Suprapubic skin (tissue), 4 donors: ENCODE data around the gene OR51A2. TPM values are rescaled to one million over a fixed set of nuclear protein-coding genes. Genes with fewer than 3 reads are reported as not detected.

Experiments used
- DNase-seq, 2 donors: peaks; one replicate each; pipeline ENCODE4 v3.0.0-alpha.2; 2019; ENCODE audit warnings: low spot score in 2 of 2
- H3K27ac ChIP-seq: fragments of 200-600 bp; sonication (generic); one replicate; pipeline ENCODE4 v1.5.1; 2019
- H3K27me3 ChIP-seq: fragments of 200-600 bp; sonication (generic); one replicate; pipeline ENCODE4 v1.5.1; 2019
- H3K36me3 ChIP-seq: fragments of 200-600 bp; sonication (generic); one replicate; pipeline ENCODE4 v1.5.1; 2019
- H3K4me1 ChIP-seq: fragments of 200-600 bp; sonication (generic); one replicate; pipeline ENCODE4 v1.5.1; 2019
- H3K4me3 ChIP-seq: fragments of 200-600 bp; sonication (generic); one replicate; pipeline ENCODE4 v1.5.1; 2019; ENCODE audit warnings: mild to moderate bottlenecking
- H3K9me3 ChIP-seq: fragments of 200-600 bp; sonication (generic); one replicate; pipeline ENCODE4 v1.5.1; 2019
- CTCF ChIP-seq, 2 donors: fragments of 200-600 bp in 1 of 2; fragments of 450-650 bp in 1 of 2; sonication (generic) in 1 of 2; IDR thresholded peaks; one replicate each; pipeline ENCODE4 v1.5.1; 2016 to 2019; ENCODE audit warnings: antibody characterized with exemption in 2 of 2, mild to moderate bottlenecking in 1 of 2, moderate library complexity in 1 of 2
- EP300 ChIP-seq: sonication (generic); formaldehyde crosslinking; IDR thresholded peaks from one replicate; pipeline ENCODE4 v1.6.1; 2017; ENCODE audit warnings: antibody characterized with exemption
- POLR2A ChIP-seq, 2 donors: fragments of 450-650 bp; IDR thresholded peaks; one replicate each; pipeline ENCODE4 v1.6.1; 2017; ENCODE audit warnings: antibody characterized with exemption in 2 of 2, mild to moderate bottlenecking in 2 of 2, moderate library complexity in 2 of 2
- POLR2AphosphoS5 ChIP-seq, 3 donors: sonication (generic); formaldehyde crosslinking; IDR thresholded peaks; one replicate each; pipeline ENCODE4 v1.6.1; 2017; ENCODE audit warnings: antibody characterized with exemption in 3 of 3
- WGBS: methylation state at CpG from one replicate; pipeline ENCODE4 v1.1.5; 2018; 5-methylcytosine and 5-hydroxymethylcytosine counted together
- total RNA-seq, 4 donors: library from RNA; depleted of rRNA; stranded (reverse); fragments of >200 nt; gene quantifications; one replicate each; pipeline ENCODE4 v1.1.0, GENCODE V29; 2016

OR51A2 gene
- total RNA-seq, 4 donors from 2014 or later, result not detected

- Histone ChIP-seq H3K27me3 (no peaks in the 10 kb centered on the region), H3K4me3 (no peak overlapping the region), H3K27ac (no peak overlapping the region), H3K36me3 (no peaks in the 10 kb centered on the region), H3K4me1 (no peaks in the 10 kb centered on the region), H3K9me3 (no peaks in the 10 kb centered on the region)
- 53% methylated on average over 1 of the region's 1 CpG for WGBS
- no peak for DNase-seq
- TF ChIP-seq CTCF (IDR thresholded peaks at IDR 0.05) (no peak), EP300 (no peak), POLR2AphosphoS5 (IDR thresholded peaks at IDR 0.05) (no peak), POLR2A (IDR thresholded peaks at IDR 0.05) (no peak)
Observed at GRCh38 chr11:4922304-4922703, 33.2 kb downstream of the OR51A2 start.

- H3K4me3 ChIP-seq, result no peak overlapping the region
- H3K4me1 ChIP-seq, result no peaks in the 10 kb centered on the region
- H3K27me3 ChIP-seq, result no peaks in the 10 kb centered on the region
- H3K36me3 ChIP-seq, result no peaks in the 10 kb centered on the region
- WGBS, result 79% methylated on average over 1 of the region's 1 CpG
- H3K9me3 ChIP-seq, result no peaks in the 10 kb centered on the region
- no peak for DNase-seq
- TF ChIP-seq POLR2AphosphoS5 (IDR thresholded peaks at IDR 0.05), result no peak
- TF ChIP-seq EP300, result no peak
- TF ChIP-seq CTCF (IDR thresholded peaks at IDR 0.05), result no peak
- TF ChIP-seq POLR2A (IDR thresholded peaks at IDR 0.05), result no peak
- H3K27ac ChIP-seq, result no peak overlapping the region
Observed at GRCh38 chr11:4921796-4922195, 33.7 kb downstream of the OR51A2 start.

- Histone ChIP-seq H3K27ac (no peak within 1 kb of the TSS), H3K27me3 (no peaks in the 10 kb centered on the region), H3K9me3 (no peaks in the 10 kb centered on the region), H3K36me3 (no peaks in the 10 kb centered on the region), H3K4me3 (no peak within 1 kb of the TSS), H3K4me1 (no peaks in the 10 kb centered on the region)
- DNase-seq, result no peak
- WGBS, result 90% methylated on average over 4 of the region's 4 CpGs
- TF ChIP-seq POLR2A (IDR thresholded peaks at IDR 0.05), result no peak
- TF ChIP-seq POLR2AphosphoS5 (IDR thresholded peaks at IDR 0.05), result no peak
- no peak for TF ChIP-seq CTCF (IDR thresholded peaks at IDR 0.05)
- TF ChIP-seq EP300, result no peak
Observed at GRCh38 chr11:4919250-4919649, 36.3 kb downstream of the OR51A2 start, which contains the start of gene OR51G2. OR51G2 (minus strand) TSS chr11:4919350; CDS start chr11:4915663, 3,687 bp downstream.

- Histone ChIP-seq H3K27me3 (no peaks in the 10 kb centered on the region), H3K27ac (no peak overlapping the region), H3K36me3 (no peaks in the 10 kb centered on the region), H3K9me3 (no peaks in the 10 kb centered on the region), H3K4me3 (no peak overlapping the region), H3K4me1 (no peaks in the 10 kb centered on the region)
- DNase-seq, result no peak
- no peak for TF ChIP-seq POLR2AphosphoS5 (IDR thresholded peaks at IDR 0.05)
- no peak for TF ChIP-seq CTCF (IDR thresholded peaks at IDR 0.05)
- TF ChIP-seq EP300, result no peak
- TF ChIP-seq POLR2A (IDR thresholded peaks at IDR 0.05), result no peak
Observed at GRCh38 chr11:4916581-4916980, 38.9 kb downstream of the OR51A2 start.

Other genes with a start within 250 kb of the OR51A2 start
- not detected for gene OR51F1, start 185.8 kb downstream of the OR51A2 start, total RNA-seq
- gene OR52R1, start 151.3 kb downstream of the OR51A2 start, total RNA-seq, result not detected
- gene OR51F2, start 134.4 kb downstream of the OR51A2 start, total RNA-seq, result not detected
- not detected for gene OR51S1, start 106.5 kb downstream of the OR51A2 start, total RNA-seq
- not detected for gene OR51T1, start 73.8 kb downstream of the OR51A2 start, total RNA-seq
- gene OR51A7, start 51.9 kb downstream of the OR51A2 start, total RNA-seq, result not detected
- not detected for gene OR51G2, start 36.4 kb downstream of the OR51A2 start, total RNA-seq
- not detected for gene OR51G1, start 31.4 kb downstream of the OR51A2 start, total RNA-seq
- gene OR51A4, start 8.1 kb downstream of the OR51A2 start, total RNA-seq, result not detected
- gene OR51L1, start 39.1 kb upstream of the OR51A2 start, total RNA-seq, result not detected
- gene OR52J3, start 90.8 kb upstream of the OR51A2 start, total RNA-seq, result not detected
- not detected for gene OR52E2, start 103.9 kb upstream of the OR51A2 start, total RNA-seq
- gene OR52E1, start 113.9 kb upstream of the OR51A2 start, total RNA-seq, result not detected
- gene OR52A5, start 182.6 kb upstream of the OR51A2 start, total RNA-seq, result not detected
- gene OR52A1, start 199.0 kb upstream of the OR51A2 start, total RNA-seq, result not detected
- not detected for gene OR51V1, start 245.0 kb upstream of the OR51A2 start, total RNA-seq